Mesodermal cell (in vitro differentiated cells): ENCODE measurements around the gene FGD1.

Source experiments
- H3K27ac ChIP-seq: 2 replicates; pipeline ENCODE4 v1.7.0; 2013; ENCODE audit warnings: mild to moderate bottlenecking, low read depth, low read length, moderate library complexity; ENCODE audit not compliant: severe bottlenecking
- H3K36me3 ChIP-seq: 2 replicates; pipeline ENCODE4 v1.7.1; 2013; ENCODE audit warnings: mild to moderate bottlenecking, low read length, moderate library complexity; ENCODE audit not compliant: control insufficient read depth, insufficient read depth
- H3K4me1 ChIP-seq: one replicate; pipeline ENCODE4 v1.7.1; 2013; ENCODE audit warnings: mild to moderate bottlenecking, low read length; ENCODE audit not compliant: insufficient read depth, control insufficient read depth, poor library complexity, severe bottlenecking
- H3K4me3 ChIP-seq: 2 replicates; pipeline ENCODE4 v1.7.0; 2013; ENCODE audit warnings: low read length, control low read depth, mild to moderate bottlenecking; ENCODE audit not compliant: insufficient read depth, poor library complexity, severe bottlenecking; ENCODE audit errors: extremely low read depth
- H3K9me3 ChIP-seq: 2 replicates; pipeline ENCODE4 v1.7.1; 2013; ENCODE audit warnings: mild to moderate bottlenecking, low read length, moderate library complexity; ENCODE audit not compliant: control insufficient read depth
- WGBS, 2 experiments: methylation state at CpG; one replicate each; pipeline ENCODE4 v1.1.5; 2013; ENCODE audit warnings: missing lambda C conversion rate in 2 of 2; ENCODE audit not compliant: insufficient coverage in 2 of 2; 5-methylcytosine and 5-hydroxymethylcytosine counted together

Gene FGD1

GRCh38 chrX:54470054-54470760 lies 25.8 kb downstream of the FGD1 start:
- H3K36me3 ChIP-seq = peaks cover 14% of the 10 kb centered on the region
- H3K9me3 ChIP-seq = no peaks in the 10 kb centered on the region
- H3K27ac ChIP-seq = no peak overlapping the region
- H3K4me3 ChIP-seq = no peak overlapping the region
- no peaks in the 10 kb centered on the region for H3K4me1 ChIP-seq
- 96 to 98% methylated on average over 7 to 8 of the region's 21 CpGs for WGBS, 2 experiments

GRCh38 chrX:54452920-54453319 lies 43.1 kb downstream of the FGD1 start:
- whole genome bisulfite sequencing, 2 experiments = 0% methylated on average over 1 of the region's 2 CpGs

GRCh38 chrX:54449929-54450328 lies 46.1 kb downstream of the FGD1 start:
- peaks cover 44% of the 10 kb centered on the region for H3K36me3 ChIP-seq
- H3K9me3 ChIP-seq = no peaks in the 10 kb centered on the region
- no peak overlapping the region for H3K27ac ChIP-seq
- no peak overlapping the region for H3K4me3 ChIP-seq
- no peaks in the 10 kb centered on the region for H3K4me1 ChIP-seq

More at GRCh38 chrX:54452920-54453319, 43.1 kb downstream of the FGD1 start:
- Histone ChIP-seq H3K4me1 (no peaks in the 10 kb centered on the region), H3K36me3 (peaks cover 30% of the 10 kb centered on the region), H3K27ac (no peak overlapping the region), H3K9me3 (no peaks in the 10 kb centered on the region), H3K4me3 (no peak overlapping the region)

DNA sequence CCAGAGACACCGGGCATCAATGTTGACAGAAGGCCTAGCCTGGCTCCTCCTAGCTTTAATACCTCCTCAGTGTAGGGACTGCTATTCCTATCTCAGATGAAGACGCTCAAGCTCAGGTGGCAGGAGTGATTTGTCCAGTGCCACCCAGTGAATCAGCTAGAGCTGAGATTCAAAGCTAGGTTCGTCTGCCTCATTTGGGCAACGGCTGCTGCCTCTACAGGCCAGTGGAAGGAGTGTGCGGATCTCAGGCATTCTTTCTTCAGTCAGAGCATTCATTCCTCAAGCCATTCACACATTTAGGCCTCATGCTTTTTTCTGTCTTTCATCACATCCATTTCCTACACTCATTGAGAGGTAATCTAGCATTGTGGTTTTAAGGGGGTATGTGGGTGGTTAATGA lies 48.6 kb downstream of the FGD1 start:
- WGBS, 2 experiments = 78% methylated on average over 4 of the region's 5 CpGs; no CpG with 5 or more reads in 1 of the 2 experiments
- Histone ChIP-seq H3K4me1 (no peaks in the 10 kb centered on the region), H3K9me3 (no peaks in the 10 kb centered on the region), H3K27ac (no peak overlapping the region), H3K36me3 (peaks cover 66% of the 10 kb centered on the region), H3K4me3 (no peak overlapping the region)

DNA sequence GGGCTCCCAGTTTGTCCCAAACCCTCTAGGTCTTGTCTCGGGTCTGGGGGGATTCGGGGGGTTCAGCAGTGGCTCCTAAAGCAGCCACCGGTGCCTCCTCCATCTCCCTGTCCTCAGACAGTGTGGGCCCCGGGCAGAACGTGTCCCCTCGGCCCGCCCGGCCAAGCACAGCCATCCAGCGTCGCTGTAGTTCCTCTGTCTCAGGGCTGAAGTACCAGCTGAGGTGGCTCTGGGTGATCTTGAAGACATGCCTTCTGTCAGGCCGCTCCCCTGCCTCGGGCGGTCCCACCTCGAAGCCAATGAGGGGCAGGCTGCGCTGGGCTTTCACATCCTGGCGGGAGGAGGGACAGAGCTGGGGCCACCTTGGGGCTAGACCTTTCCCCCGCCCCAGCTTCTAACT lies 50.0 kb downstream of the FGD1 start:
- peaks cover 70% of the 10 kb centered on the region for H3K36me3 ChIP-seq
- no peak overlapping the region for H3K27ac ChIP-seq
- 88% methylated on average over 13 of the region's 17 CpGs; no CpG with 5 or more reads in 1 of the 2 experiments for WGBS, 2 experiments
- no peaks in the 10 kb centered on the region for H3K9me3 ChIP-seq
- no peaks in the 10 kb centered on the region for H3K4me1 ChIP-seq
- H3K4me3 ChIP-seq = no peak overlapping the region

GRCh38 chrX:54444752-54445151 lies 51.3 kb downstream of the FGD1 start:
- Histone ChIP-seq H3K4me1 (no peaks in the 10 kb centered on the region), H3K4me3 (no peak overlapping the region), H3K36me3 (peaks cover 62% of the 10 kb centered on the region), H3K27ac (no peak overlapping the region), H3K9me3 (no peaks in the 10 kb centered on the region)
- 90 to 93% methylated on average over 4 to 5 of the region's 6 CpGs for WGBS, 2 experiments

GRCh38 chrX:54442790-54443189 lies 53.2 kb downstream of the FGD1 start:
- Histone ChIP-seq H3K27ac (no peak overlapping the region), H3K4me3 (no peak overlapping the region), H3K36me3 (peaks cover 49% of the 10 kb centered on the region), H3K4me1 (no peaks in the 10 kb centered on the region), H3K9me3 (no peaks in the 10 kb centered on the region)

- peaks cover 31% of the 10 kb centered on the region for H3K36me3 ChIP-seq
- H3K9me3 ChIP-seq = no peaks in the 10 kb centered on the region
- peak within 1 kb of the TSS; percentile 74 for H3K4me3 ChIP-seq
- H3K4me1 ChIP-seq = no peaks in the 10 kb centered on the region
- WGBS, 2 experiments = 0% methylated on average over 1 to 13 of the region's 40 CpGs
- H3K27ac ChIP-seq = no peak within 1 kb of the TSS
These were observed 55.8 kb downstream of the FGD1 start, which contains the start of gene TSR2 for GRCh38 chrX:54439960-54440871. Gene TSR2, plus strand, starts transcription at chrX:54440404. Its CDS starts 18 bp downstream, at chrX:54440422.

GRCh38 chrX:54435121-54435520 lies 60.9 kb downstream of the FGD1 start:
- Histone ChIP-seq H3K36me3 (no peaks in the 10 kb centered on the region), H3K4me1 (no peaks in the 10 kb centered on the region), H3K4me3 (no peak overlapping the region), H3K27ac (no peak overlapping the region), H3K9me3 (no peaks in the 10 kb centered on the region)
- WGBS, 2 experiments = 75 to 80% methylated on average over 1 of the region's 2 CpGs

GRCh38 chrX:54430519-54430918 lies 65.5 kb downstream of the FGD1 start:
- Histone ChIP-seq H3K4me3 (no peak overlapping the region), H3K9me3 (no peaks in the 10 kb centered on the region)

More at GRCh38 chrX:54430519-54430918, 65.5 kb downstream of the FGD1 start:
- Histone ChIP-seq H3K36me3 (no peaks in the 10 kb centered on the region), H3K4me1 (no peaks in the 10 kb centered on the region), H3K27ac (no peak overlapping the region)
